Loucy (cell line): Measurements from ENCODE around the gene PARVG.

Experiments used
- H2AFZ ChIP-seq: fragments of 200-600 bp; sonication (generic); 2 replicates; pipeline ENCODE4 v1.6.0; 2016; ENCODE audit warnings: antibody characterized with exemption, mild to moderate bottlenecking, low read length, moderate library complexity
- H3F3A ChIP-seq: fragments of 200-600 bp; 2 replicates; pipeline ENCODE4 v1.6.0; 2016; ENCODE audit warnings: antibody characterized with exemption, low read depth, mild to moderate bottlenecking
- H3K27me3 ChIP-seq: fragments of 200-600 bp; sonication (generic); 2 replicates; pipeline ENCODE4 v1.6.1; 2014; ENCODE audit warnings: low read length, mild to moderate bottlenecking; ENCODE audit not compliant: insufficient read depth, poor library complexity, severe bottlenecking
- H3K36me3 ChIP-seq: fragments of 200-600 bp; sonication (generic); 2 replicates; pipeline ENCODE4 v1.6.1; 2016; ENCODE audit warnings: low read length; ENCODE audit not compliant: insufficient read depth
- H3K4me1 ChIP-seq: fragments of 200-600 bp; sonication (generic); 2 replicates; pipeline ENCODE4 v1.5.1; 2014; ENCODE audit warnings: low read length, mild to moderate bottlenecking; ENCODE audit not compliant: insufficient read depth, poor library complexity, severe bottlenecking
- H3K4me2 ChIP-seq: fragments of 200-600 bp; sonication (generic); 2 replicates; pipeline ENCODE4 v1.6.0; 2014; ENCODE audit warnings: antibody characterized with exemption, low read length, low read depth, mild to moderate bottlenecking; ENCODE audit not compliant: poor library complexity, severe bottlenecking
- H3K4me3 ChIP-seq: fragments of 200-600 bp; sonication (generic); 2 replicates; pipeline ENCODE4 v1.5.1; 2014; ENCODE audit warnings: low read length, mild to moderate bottlenecking, mixed read lengths; ENCODE audit not compliant: poor library complexity, severe bottlenecking
- H3K79me2 ChIP-seq: fragments of 200-600 bp; sonication (generic); 2 replicates; pipeline ENCODE4 v1.6.1; 2014; ENCODE audit warnings: low read length; ENCODE audit not compliant: insufficient read depth
- H3K9ac ChIP-seq: fragments of 200-600 bp; sonication (generic); 2 replicates; pipeline ENCODE4 v1.6.0; 2014; ENCODE audit warnings: mild to moderate bottlenecking, low read depth, low read length, moderate library complexity; ENCODE audit not compliant: poor library complexity, severe bottlenecking
- H3K9me2 ChIP-seq: fragments of 200-600 bp; sonication (generic); replicated peaks from 2 replicates; pipeline ENCODE4 v1.6.1; 2016; ENCODE audit warnings: low read depth, low read length, mixed read lengths
- H3K9me3 ChIP-seq: fragments of 200-600 bp; sonication (generic); 2 replicates; pipeline ENCODE4 v1.6.1; 2014; ENCODE audit warnings: mild to moderate bottlenecking, antibody characterized with exemption, low read length, low read depth; ENCODE audit not compliant: insufficient read depth
- H4K20me1 ChIP-seq: fragments of 200-600 bp; sonication (generic); 2 replicates; pipeline ENCODE4 v1.6.0; 2014; ENCODE audit warnings: antibody characterized with exemption, low read length, mild to moderate bottlenecking; ENCODE audit not compliant: insufficient read depth, poor library complexity, severe bottlenecking
- EZH2phosphoT487 ChIP-seq: fragments of 200-600 bp; IDR thresholded peaks from 2 replicates; pipeline ENCODE4 v1.6.1; 2018; ENCODE audit warnings: antibody characterized with exemption, mild to moderate bottlenecking, moderate library complexity, borderline replicate concordance
- TF ChIP-seq, protein P1 (sequence below): fragments of 200-600 bp; sonication (generic); conservative IDR thresholded peaks from 2 replicates; pipeline ENCODE4 v1.5.1; 2014; ENCODE audit warnings: mild to moderate bottlenecking, antibody characterized with exemption, low read length

The PARVG gene

DNA sequence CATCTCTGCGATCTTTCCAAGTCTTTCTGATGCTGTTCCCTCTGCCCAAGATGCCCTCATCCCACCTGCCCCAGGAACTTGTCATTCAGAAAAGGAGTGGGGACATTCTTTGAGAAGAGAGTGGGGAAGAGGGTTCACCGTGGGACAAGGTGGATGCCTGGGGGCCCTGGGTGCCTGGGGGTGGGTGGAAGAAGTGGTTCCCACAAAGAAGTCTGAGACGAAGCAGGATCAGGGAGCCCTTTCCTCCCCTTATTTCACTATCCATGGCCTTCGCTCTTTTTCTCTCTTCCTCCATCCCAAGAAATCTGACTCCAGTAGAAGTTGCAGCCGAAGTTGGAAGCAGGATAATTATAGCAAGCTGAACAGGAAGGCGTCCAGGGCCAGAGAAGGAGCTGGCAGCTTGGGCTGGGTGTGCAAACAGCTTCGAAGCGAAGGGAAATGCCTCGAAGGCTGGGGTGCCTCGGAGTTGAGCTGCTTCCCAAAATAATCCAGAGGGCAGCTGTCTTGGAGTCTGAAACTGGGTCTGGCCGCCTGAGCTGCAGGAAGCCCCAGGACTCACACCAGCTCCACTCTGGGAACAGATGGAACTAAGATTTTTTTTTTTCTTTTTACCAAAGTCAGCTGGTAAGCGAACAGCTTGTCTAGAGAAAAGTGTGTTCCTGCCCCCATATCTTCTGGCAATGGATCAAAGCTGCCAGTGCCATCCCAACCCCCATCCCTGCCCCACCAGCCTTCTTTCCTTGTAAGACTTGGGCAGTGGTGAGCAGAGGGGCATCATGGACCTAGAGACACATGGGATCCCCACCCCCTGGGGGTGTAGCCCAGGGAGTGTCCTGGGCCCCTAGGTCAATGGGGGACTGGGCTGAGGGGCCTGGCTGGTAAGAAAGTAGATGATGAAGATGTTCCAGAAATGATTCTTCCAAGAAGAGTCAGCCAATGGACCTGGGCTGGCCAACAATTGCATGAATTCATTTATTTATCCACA, 31.5 kb downstream of the PARVG start:
- H3F3A ChIP-seq: no peaks in the 10 kb centered on the region; the same call in 1 of the 2 replicates
- TF ChIP-seq, protein P1, sequence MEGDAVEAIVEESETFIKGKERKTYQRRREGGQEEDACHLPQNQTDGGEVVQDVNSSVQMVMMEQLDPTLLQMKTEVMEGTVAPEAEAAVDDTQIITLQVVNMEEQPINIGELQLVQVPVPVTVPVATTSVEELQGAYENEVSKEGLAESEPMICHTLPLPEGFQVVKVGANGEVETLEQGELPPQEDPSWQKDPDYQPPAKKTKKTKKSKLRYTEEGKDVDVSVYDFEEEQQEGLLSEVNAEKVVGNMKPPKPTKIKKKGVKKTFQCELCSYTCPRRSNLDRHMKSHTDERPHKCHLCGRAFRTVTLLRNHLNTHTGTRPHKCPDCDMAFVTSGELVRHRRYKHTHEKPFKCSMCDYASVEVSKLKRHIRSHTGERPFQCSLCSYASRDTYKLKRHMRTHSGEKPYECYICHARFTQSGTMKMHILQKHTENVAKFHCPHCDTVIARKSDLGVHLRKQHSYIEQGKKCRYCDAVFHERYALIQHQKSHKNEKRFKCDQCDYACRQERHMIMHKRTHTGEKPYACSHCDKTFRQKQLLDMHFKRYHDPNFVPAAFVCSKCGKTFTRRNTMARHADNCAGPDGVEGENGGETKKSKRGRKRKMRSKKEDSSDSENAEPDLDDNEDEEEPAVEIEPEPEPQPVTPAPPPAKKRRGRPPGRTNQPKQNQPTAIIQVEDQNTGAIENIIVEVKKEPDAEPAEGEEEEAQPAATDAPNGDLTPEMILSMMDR: no peak
- TF ChIP-seq EZH2phosphoT487: no peak
- no peak overlapping the region for H3K4me3 ChIP-seq
- no peak overlapping the region for H2AFZ ChIP-seq
- no peaks in the 10 kb centered on the region for H3K9me2 ChIP-seq
- H3K4me2 ChIP-seq: no peak overlapping the region
- no peak overlapping the region for H3K9ac ChIP-seq
- H4K20me1 ChIP-seq: no peaks in the 10 kb centered on the region
- H3K36me3 ChIP-seq: no peaks in the 10 kb centered on the region; the same call in 1 of the 2 replicates
- no peaks in the 10 kb centered on the region for H3K4me1 ChIP-seq
- H3K27me3 ChIP-seq: no peaks in the 10 kb centered on the region
- H3K79me2 ChIP-seq: no peaks in the 10 kb centered on the region
- H3K9me3 ChIP-seq: peaks cover 14% of the 10 kb centered on the region; the same call in 1 of the 2 replicates

DNA sequence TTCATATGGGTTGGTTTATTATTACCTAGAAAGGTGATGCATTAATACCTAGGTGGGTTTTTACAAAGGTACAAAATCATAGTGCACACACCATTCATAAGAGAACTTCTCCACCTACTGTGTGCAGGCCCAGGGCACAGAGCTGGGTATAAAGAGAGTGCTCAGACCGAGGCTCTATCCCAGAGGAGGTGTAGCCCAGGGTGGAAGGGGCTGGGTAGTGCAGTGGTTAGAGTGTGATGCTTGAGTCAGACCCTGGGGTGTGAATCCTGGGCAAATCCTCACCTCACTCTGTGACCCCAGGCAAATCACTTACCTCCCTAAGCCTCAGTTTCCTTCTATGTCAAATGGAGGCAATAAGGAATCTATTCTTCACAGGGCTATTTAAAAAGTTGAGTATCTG, 32.2 kb downstream of the PARVG start:
- no peaks in the 10 kb centered on the region; the same call in 1 of the 2 replicates for H3K36me3 ChIP-seq

DNA sequence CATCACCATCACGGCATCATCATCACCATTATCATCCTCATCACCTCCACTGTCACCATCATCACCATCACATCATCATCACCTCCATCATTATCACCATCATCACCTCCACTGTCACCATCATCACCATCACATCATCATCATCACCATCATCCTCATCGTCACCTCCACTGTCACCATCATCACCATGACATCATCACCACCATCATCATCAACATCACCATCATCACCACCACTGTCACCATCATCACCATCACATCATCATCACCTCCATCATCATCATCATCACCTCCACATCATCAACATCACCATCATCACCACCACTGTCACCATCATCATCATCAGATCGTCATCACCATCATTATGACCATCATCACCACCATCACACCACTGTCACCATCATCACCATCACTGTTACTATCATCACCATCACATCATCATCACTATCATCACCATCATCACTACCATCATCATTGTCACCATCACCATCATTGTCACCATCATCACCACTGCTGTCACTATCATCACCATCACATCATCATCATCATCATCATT, 32.8 kb downstream of the PARVG start:
- TF ChIP-seq, protein P1: no peak
- TF ChIP-seq EZH2phosphoT487: no peak
- no peaks in the 10 kb centered on the region for H3F3A ChIP-seq
- no peaks in the 10 kb centered on the region for H3K79me2 ChIP-seq
- H4K20me1 ChIP-seq: no peaks in the 10 kb centered on the region
- no peak overlapping the region for H3K9ac ChIP-seq
- H3K36me3 ChIP-seq: no peaks in the 10 kb centered on the region; the same call in 1 of the 2 replicates
- no peak overlapping the region for H3K4me3 ChIP-seq
- no peak overlapping the region for H3K4me2 ChIP-seq
- no peaks in the 10 kb centered on the region for H3K4me1 ChIP-seq
- peaks cover 14% of the 10 kb centered on the region; the same call in 1 of the 2 replicates for H3K9me3 ChIP-seq
- no peaks in the 10 kb centered on the region for H3K9me2 ChIP-seq
- no peaks in the 10 kb centered on the region for H3K27me3 ChIP-seq
- no peak overlapping the region for H2AFZ ChIP-seq

More for the DNA sequence above, 32.2 kb downstream of the PARVG start:
- Histone ChIP-seq H3K9me3 (peaks cover 14% of the 10 kb centered on the region; the same call in 1 of the 2 replicates), H3K79me2 (no peaks in the 10 kb centered on the region), H2AFZ (no peak overlapping the region), H4K20me1 (no peaks in the 10 kb centered on the region), H3F3A (no peaks in the 10 kb centered on the region; the same call in 1 of the 2 replicates), H3K9ac (no peak overlapping the region), H3K4me1 (no peaks in the 10 kb centered on the region), H3K27me3 (no peaks in the 10 kb centered on the region), H3K4me2 (no peak overlapping the region), H3K9me2 (no peaks in the 10 kb centered on the region), H3K4me3 (no peak overlapping the region)
- no peak for TF ChIP-seq EZH2phosphoT487
- TF ChIP-seq, protein P1: no peak
